HEK293T (cell line): Measurements from ENCODE around the gene MAP2K5.

Source experiments
- CTCF ChIA-PET: fragments of 350-600 bp; formaldehyde crosslinking; extraction: SDS; loops from one replicate; lab custom pipeline; 2021; ENCODE audit warnings: antibody characterized with exemption, inconsistent platforms; lab: Yijun Ruan, JAX
- POLR2A ChIA-PET: fragments of 350-600 bp; formaldehyde crosslinking; extraction: SDS; loops from one replicate; lab custom pipeline; 2020; ENCODE audit warnings: antibody characterized with exemption, inconsistent platforms; lab: Yijun Ruan, JAX
- DNase-seq: peaks from one replicate; pipeline ENCODE4 v3.0.0; 2012; ENCODE audit warnings: mixed read lengths; ENCODE audit errors: extremely low spot score
- ARNT ChIP-seq: fragments of 450-650 bp; IDR thresholded peaks from 2 replicates; pipeline ENCODE4 v1.6.1; 2017; ENCODE audit warnings: mild to moderate bottlenecking
- BHLHE40 ChIP-seq: fragments of 450-650 bp; IDR thresholded peaks from 2 replicates; pipeline ENCODE4 v1.6.1; 2016; ENCODE audit warnings: mild to moderate bottlenecking, moderate library complexity, borderline replicate concordance
- CTBP1 ChIP-seq: fragments of 450-650 bp; IDR thresholded peaks from 2 replicates; pipeline ENCODE4 v1.6.1; 2016; ENCODE audit warnings: borderline replicate concordance
- ELF4 ChIP-seq: fragments of 450-650 bp; IDR thresholded peaks from 2 replicates; pipeline ENCODE4 v1.6.1; 2017; ENCODE audit warnings: antibody characterized with exemption
- FOXA1 ChIP-seq: fragments of 450-650 bp; IDR thresholded peaks from 2 replicates; pipeline ENCODE4 v1.6.1; 2016; ENCODE audit warnings: mild to moderate bottlenecking
- FOXK2 ChIP-seq: fragments of 450-650 bp; IDR thresholded peaks from 2 replicates; pipeline ENCODE4 v1.6.1; 2016; ENCODE audit warnings: mild to moderate bottlenecking
- FOXM1 ChIP-seq: fragments of 450-650 bp; IDR thresholded peaks from 2 replicates; pipeline ENCODE4 v1.6.1; 2017; ENCODE audit warnings: mild to moderate bottlenecking, borderline replicate concordance
- HDGF ChIP-seq: fragments of 450-650 bp; IDR thresholded peaks from 2 replicates; pipeline ENCODE4 v1.6.1; 2017; ENCODE audit warnings: antibody characterized with exemption, borderline replicate concordance
- L3MBTL2 ChIP-seq: fragments of 450-650 bp; conservative IDR thresholded peaks from 2 replicates; pipeline ENCODE4 v1.6.1; 2016; ENCODE audit warnings: mild to moderate bottlenecking
- LEF1 ChIP-seq: fragments of 450-650 bp; IDR thresholded peaks from 2 replicates; pipeline ENCODE4 v1.6.1; 2017; ENCODE audit warnings: mild to moderate bottlenecking, borderline replicate concordance
- NFRKB ChIP-seq: fragments of 450-650 bp; IDR thresholded peaks from 2 replicates; pipeline ENCODE4 v1.6.1; 2016; ENCODE audit warnings: mild to moderate bottlenecking, moderate library complexity
- SP1 ChIP-seq: fragments of 450-650 bp; IDR thresholded peaks from 2 replicates; pipeline ENCODE4 v1.6.1; 2017
- SUZ12 ChIP-seq: fragments of 450-650 bp; IDR thresholded peaks from 2 replicates; pipeline ENCODE4 v1.6.1; 2016; ENCODE audit warnings: mild to moderate bottlenecking
- TARDBP ChIP-seq: fragments of 450-650 bp; IDR thresholded peaks from 2 replicates; pipeline ENCODE4 v1.6.1; 2016
- ZNF384 ChIP-seq: fragments of 450-650 bp; IDR thresholded peaks from 2 replicates; pipeline ENCODE4 v1.6.1; 2016
- TF ChIP-seq, protein P1 (sequence below): fragments of 450-650 bp; IDR thresholded peaks from 2 replicates; pipeline ENCODE4 v1.6.1; 2016

The MAP2K5 gene

GRCh38 chr15:67504796-67505195 is 37.7 kb upstream of the MAP2K5 start:
- TF ChIP-seq HDGF: no peak
- TF ChIP-seq FOXA1: no peak
- TF ChIP-seq FOXM1: no peak
- no peak for TF ChIP-seq SUZ12
- TF ChIP-seq ELF4: no peak
- TF ChIP-seq L3MBTL2: no peak
- TF ChIP-seq SP1: no peak
- no peak for TF ChIP-seq BHLHE40
- no peak for TF ChIP-seq LEF1
- TF ChIP-seq CTBP1: no peak
- no peak for TF ChIP-seq NFRKB
- no peak for TF ChIP-seq TARDBP
- TF ChIP-seq FOXK2: no peak
- no peak for DNase-seq
- POLR2A ChIA-PET: interaction anchor here (1.5 kb wide), 1 partner anchor 16 kb away, joined by 5 read pairs; the partner anchor contains the start of gene C15orf61
- CTCF ChIA-PET: no interaction called here

DNA sequence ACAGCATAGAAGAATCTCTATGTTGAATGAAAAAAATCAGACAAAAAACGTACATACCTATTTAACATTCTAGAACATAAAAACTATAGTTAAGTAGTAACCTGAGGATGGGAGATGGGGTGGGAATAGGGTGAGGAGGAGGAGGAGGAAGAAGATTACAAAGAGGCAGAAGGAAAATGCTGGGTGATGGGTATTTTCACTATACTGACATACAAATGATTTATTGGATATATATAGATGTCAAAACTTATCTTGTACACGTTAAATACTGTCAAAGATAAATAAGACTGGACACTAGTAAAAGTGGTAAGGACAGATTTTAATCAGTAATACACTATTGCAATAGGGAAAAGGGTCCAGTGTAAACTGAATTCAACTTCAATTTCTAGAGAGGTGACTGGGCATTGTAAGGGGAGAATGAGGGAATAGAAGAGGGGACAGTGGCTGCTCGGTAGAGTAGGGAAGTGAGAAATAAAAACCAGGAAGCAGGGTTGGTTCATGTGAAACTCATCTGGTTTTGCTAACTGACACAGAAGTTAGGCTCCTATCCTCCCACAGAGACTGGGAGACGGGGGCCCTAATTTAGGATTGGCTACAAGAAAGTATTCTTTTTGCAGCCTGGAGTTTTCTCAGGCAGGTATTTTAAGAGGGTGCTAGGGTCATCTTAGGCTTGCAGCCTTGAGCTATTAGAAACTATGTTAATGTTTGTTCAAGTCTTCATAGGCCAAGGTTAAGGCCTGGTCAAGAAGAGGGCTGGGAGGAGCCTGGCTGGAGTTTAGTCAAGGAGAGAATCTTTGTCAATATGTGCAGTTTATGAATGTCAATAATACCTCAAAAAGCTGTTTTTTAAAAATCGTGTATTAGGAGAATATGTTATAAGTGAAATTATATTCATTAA is 36.6 kb upstream of the MAP2K5 start:
- TF ChIP-seq, protein P1, sequence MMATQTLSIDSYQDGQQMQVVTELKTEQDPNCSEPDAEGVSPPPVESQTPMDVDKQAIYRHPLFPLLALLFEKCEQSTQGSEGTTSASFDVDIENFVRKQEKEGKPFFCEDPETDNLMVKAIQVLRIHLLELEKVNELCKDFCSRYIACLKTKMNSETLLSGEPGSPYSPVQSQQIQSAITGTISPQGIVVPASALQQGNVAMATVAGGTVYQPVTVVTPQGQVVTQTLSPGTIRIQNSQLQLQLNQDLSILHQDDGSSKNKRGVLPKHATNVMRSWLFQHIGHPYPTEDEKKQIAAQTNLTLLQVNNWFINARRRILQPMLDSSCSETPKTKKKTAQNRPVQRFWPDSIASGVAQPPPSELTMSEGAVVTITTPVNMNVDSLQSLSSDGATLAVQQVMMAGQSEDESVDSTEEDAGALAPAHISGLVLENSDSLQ: peak; percentile 80
- TF ChIP-seq SP1 (no peak), TARDBP (no peak)
- ChIA-PET CTCF (no interaction called here), POLR2A (interaction anchor here (2.9 kb wide), 1 partner anchor 15 kb away, joined by 14 read pairs; the partner anchor contains the start of gene C15orf61)
- no peak for DNase-seq

DNA sequence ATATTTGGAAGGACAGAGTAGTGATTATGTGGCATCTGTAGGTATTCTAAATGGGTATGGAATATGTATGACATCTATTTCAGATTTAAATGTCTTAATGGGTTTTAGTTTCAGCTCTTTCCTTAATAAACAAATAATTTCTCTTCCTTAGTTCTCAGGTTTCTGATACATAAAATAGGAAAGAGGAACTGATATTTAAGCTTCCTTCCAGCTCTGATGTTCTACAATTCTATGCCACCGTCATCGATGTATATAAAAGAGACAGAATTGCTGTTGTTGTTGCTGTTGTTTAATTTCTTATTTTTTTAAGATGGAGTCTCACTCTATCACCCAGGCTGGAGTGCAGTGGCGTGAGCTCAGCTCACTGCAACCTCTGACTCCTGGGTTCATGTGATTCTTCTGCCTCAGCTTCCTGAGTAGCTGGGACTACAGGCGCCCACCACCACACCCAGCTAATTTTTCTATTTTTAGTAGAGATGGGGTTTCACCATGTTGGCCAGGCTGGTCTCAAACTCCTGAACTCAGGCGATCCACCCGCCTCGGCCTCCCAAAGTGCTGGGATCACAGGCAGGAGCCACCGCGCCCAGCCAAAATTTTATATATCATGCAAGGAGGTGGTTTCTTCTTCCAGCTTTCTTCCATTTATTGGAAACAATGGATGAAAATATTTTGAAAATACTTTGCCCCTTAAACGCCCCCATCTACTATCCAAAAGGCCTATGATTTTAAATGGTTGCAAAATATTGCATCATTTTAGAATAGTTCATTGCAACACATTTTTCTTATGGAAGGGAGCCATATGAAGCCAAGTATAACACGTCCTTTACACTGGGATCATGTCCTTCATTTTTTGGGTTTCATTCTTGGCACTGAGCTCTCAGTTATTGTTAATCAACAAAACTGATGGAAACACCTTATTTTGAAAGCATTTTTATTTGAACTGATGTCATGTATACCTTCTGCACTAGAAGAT is 35.4 kb upstream of the MAP2K5 start:
- ChIA-PET POLR2A (interaction anchor here (2.9 kb wide), 1 partner anchor 14 kb away, joined by 14 read pairs; the partner anchor contains the start of gene C15orf61), CTCF (interaction anchor here (0.6 kb wide), 1 partner anchor 141 kb away, joined by 6 read pairs; no protein-coding TSS in a partner anchor)
- DNase-seq: no peak
- TF ChIP-seq ARNT (no peak), FOXK2 (no peak), TARDBP (no peak), ZNF384 (no peak), LEF1 (no peak), FOXA1 (no peak)
- TF ChIP-seq, protein P1: no peak

DNA sequence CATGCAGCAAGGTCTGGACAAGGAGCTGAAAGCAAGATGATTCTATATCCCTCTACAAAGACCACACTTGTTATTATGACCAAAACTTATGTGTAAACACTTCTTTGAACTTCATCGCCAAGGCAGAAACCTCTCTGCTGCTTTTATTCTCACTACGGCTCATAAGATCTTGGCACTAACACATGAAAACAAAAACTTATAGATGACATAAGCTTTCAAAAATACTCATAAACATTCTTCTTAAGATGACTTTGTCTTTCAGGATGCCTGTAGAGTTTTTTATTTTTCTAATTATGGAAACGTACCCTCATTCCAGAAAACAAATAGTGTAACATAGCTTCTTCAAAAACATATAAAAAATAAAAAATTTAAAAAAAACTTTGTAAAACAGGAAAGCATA is 34.1 kb upstream of the MAP2K5 start:
- no peak for TF ChIP-seq FOXA1
- no peak for TF ChIP-seq BHLHE40
- no peak for TF ChIP-seq NFRKB
- TF ChIP-seq ZNF384: no peak
- TF ChIP-seq FOXK2: no peak
- TF ChIP-seq, protein P1: no peak
- no peak for TF ChIP-seq LEF1
- TF ChIP-seq TARDBP: no peak
- no peak for TF ChIP-seq ELF4
- POLR2A ChIA-PET: interaction anchor here (2.9 kb wide), 1 partner anchor 13 kb away, joined by 14 read pairs; the partner anchor contains the start of gene C15orf61
- DNase-seq: no peak
- CTCF ChIA-PET: no interaction called here

- TF ChIP-seq FOXK2: no peak
- TF ChIP-seq, protein P1: no peak
- TF ChIP-seq LEF1: no peak
- no peak for TF ChIP-seq BHLHE40
- no peak for TF ChIP-seq TARDBP
- ChIA-PET CTCF (no interaction called here), POLR2A (interaction anchor here (2.9 kb wide), 1 partner anchor 11 kb away, joined by 14 read pairs; the partner anchor contains the start of gene C15orf61)
- no peak for DNase-seq
Observed at GRCh38 chr15:67509918-67510317, 32.6 kb upstream of the MAP2K5 start.
